Endothelial cell of umbilical vein (primary cell): ENCODE results near the gene FA2H.

Experiments
- FOS ChIP-seq: IDR thresholded peaks from 2 replicates; pipeline ENCODE4 v1.6.1; 2011; ENCODE audit warnings: mild to moderate bottlenecking, low read length, moderate library complexity, borderline replicate concordance; ENCODE audit not compliant: insufficient read depth
- POLR2A ChIP-seq: IDR thresholded peaks from 2 replicates; pipeline ENCODE4 v1.6.1; 2012; ENCODE audit warnings: low read depth, mild to moderate bottlenecking, control low read depth, low read length
- TF ChIP-seq, protein P1 (sequence below), 2 donors: IDR thresholded peaks; 1 replicate in 1 of 2; 2 replicates in 1 of 2; pipeline ENCODE4 v1.5.1; 2011; ENCODE audit warnings: low read length in 2 of 2, mild to moderate bottlenecking in 2 of 2, moderate library complexity in 2 of 2, control low read depth in 1 of 2, inconsistent platforms in 1 of 2, low read depth in 1 of 2; ENCODE audit not compliant: insufficient read depth in 1 of 2; ENCODE audit errors: extremely low read depth in 1 of 2

DNA sequence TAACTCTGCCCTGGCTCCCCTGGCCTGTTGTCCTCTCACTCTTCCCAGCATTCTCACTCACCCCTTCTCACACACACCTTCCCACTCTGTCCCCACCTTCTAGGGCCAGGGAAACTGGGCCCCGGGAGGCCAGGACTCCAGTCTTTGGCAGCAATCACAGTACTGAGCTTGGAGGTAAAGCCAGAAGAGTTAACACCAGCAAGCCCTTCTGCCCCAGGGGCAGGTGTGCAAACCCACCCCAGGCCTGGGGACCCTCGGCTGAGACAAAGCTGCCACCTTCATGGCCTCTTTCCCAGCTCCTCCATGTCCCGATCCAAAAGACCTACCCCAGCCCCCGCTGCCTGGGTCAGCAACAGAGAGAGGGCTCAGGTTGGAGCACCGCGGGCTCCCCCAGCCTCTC is 37.1 kb downstream of the FA2H start:
- TF ChIP-seq POLR2A (no peak), FOS (no peak)
- TF ChIP-seq, protein P1, sequence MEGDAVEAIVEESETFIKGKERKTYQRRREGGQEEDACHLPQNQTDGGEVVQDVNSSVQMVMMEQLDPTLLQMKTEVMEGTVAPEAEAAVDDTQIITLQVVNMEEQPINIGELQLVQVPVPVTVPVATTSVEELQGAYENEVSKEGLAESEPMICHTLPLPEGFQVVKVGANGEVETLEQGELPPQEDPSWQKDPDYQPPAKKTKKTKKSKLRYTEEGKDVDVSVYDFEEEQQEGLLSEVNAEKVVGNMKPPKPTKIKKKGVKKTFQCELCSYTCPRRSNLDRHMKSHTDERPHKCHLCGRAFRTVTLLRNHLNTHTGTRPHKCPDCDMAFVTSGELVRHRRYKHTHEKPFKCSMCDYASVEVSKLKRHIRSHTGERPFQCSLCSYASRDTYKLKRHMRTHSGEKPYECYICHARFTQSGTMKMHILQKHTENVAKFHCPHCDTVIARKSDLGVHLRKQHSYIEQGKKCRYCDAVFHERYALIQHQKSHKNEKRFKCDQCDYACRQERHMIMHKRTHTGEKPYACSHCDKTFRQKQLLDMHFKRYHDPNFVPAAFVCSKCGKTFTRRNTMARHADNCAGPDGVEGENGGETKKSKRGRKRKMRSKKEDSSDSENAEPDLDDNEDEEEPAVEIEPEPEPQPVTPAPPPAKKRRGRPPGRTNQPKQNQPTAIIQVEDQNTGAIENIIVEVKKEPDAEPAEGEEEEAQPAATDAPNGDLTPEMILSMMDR (IDR thresholded peaks at IDR 0.05; ENCODE audit: extremely low read depth in 1 of 2, insufficient read depth in 1 of 2, low read depth in 1 of 2, low read length in 2 of 2): no peak
